DOHH2 (cell line): ENCODE results near the gene NXF1.

Source experiments
- H3F3A ChIP-seq: fragments of 200-600 bp; sonication (generic), shearing (Covaris generic); 2 replicates; pipeline ENCODE4 v1.6.0; 2016; ENCODE audit warnings: antibody characterized with exemption, mild to moderate bottlenecking; ENCODE audit not compliant: control insufficient read depth, insufficient read depth
- H3K27ac ChIP-seq: fragments of 200-600 bp; sonication (generic); 2 replicates; pipeline ENCODE4 v1.5.1; 2014; ENCODE audit warnings: low read depth, mild to moderate bottlenecking, low read length, moderate library complexity
- H3K27me3 ChIP-seq: fragments of 200-600 bp; sonication (generic); 2 replicates; pipeline ENCODE4 v1.6.1; 2014; ENCODE audit warnings: mild to moderate bottlenecking, low read length, mixed read lengths; ENCODE audit not compliant: control insufficient read depth
- H3K36me3 ChIP-seq: fragments of 200-600 bp; sonication (generic); 2 replicates; pipeline ENCODE4 v1.6.1; 2014; ENCODE audit warnings: mild to moderate bottlenecking, low read length, moderate library complexity, mixed read lengths; ENCODE audit not compliant: control insufficient read depth
- H3K4me1 ChIP-seq: fragments of 200-600 bp; sonication (generic); 2 replicates; pipeline ENCODE4 v1.6.1; 2014; ENCODE audit warnings: mild to moderate bottlenecking, low read length, mixed read lengths; ENCODE audit not compliant: control insufficient read depth
- H3K4me2 ChIP-seq: fragments of 200-600 bp; sonication (generic); 2 replicates; pipeline ENCODE4 v1.6.0; 2014; ENCODE audit warnings: mild to moderate bottlenecking, low read length, moderate library complexity
- H3K4me3 ChIP-seq: fragments of 200-600 bp; sonication (generic); 2 replicates; pipeline ENCODE4 v1.5.1; 2014; ENCODE audit warnings: mild to moderate bottlenecking, low read length, mixed read lengths
- H3K79me2 ChIP-seq: fragments of 200-600 bp; sonication (generic); 2 replicates; pipeline ENCODE4 v1.6.1; 2014; ENCODE audit warnings: mild to moderate bottlenecking, low read length, mixed read lengths; ENCODE audit not compliant: control insufficient read depth
- H3K9me2 ChIP-seq: fragments of 200-600 bp; sonication (generic); replicated peaks from 2 replicates; pipeline ENCODE4 v1.6.1; 2014; ENCODE audit warnings: mild to moderate bottlenecking, low read length, mixed read lengths; ENCODE audit not compliant: control insufficient read depth
- H3K9me3 ChIP-seq: fragments of 200-600 bp; sonication (generic); 2 replicates; pipeline ENCODE4 v1.6.1; 2014; ENCODE audit warnings: antibody characterized with exemption, low read length, mixed read lengths; ENCODE audit not compliant: control insufficient read depth, insufficient read depth
- H4K20me1 ChIP-seq: fragments of 200-600 bp; sonication (generic); 2 replicates; pipeline ENCODE4 v1.6.0; 2014; ENCODE audit warnings: low read depth, mild to moderate bottlenecking, antibody characterized with exemption, low read length, moderate library complexity; ENCODE audit not compliant: control insufficient read depth, insufficient read depth
- CTCF ChIP-seq: fragments of 200-600 bp; sonication (generic); IDR thresholded peaks from one replicate; pipeline ENCODE4 v1.5.1; 2014; ENCODE audit warnings: antibody characterized with exemption, mild to moderate bottlenecking, low read depth, low read length; ENCODE audit not compliant: poor library complexity, severe bottlenecking
- EZH2phosphoT487 ChIP-seq: fragments of 200-600 bp; sonication (generic); IDR thresholded peaks from 2 replicates; pipeline ENCODE4 v1.6.1; 2017; ENCODE audit warnings: borderline replicate concordance, mild to moderate bottlenecking, antibody characterized with exemption, low read length, moderate library complexity, mixed read lengths

The NXF1 gene

GRCh38 chr11:62801071-62801470 is 4.2 kb downstream of the NXF1 start:
- no peaks in the 10 kb centered on the region for H3K9me2 ChIP-seq
- peaks cover 9% of the 10 kb centered on the region for H4K20me1 ChIP-seq
- peaks cover 13% of the 10 kb centered on the region for H3K4me1 ChIP-seq
- TF ChIP-seq EZH2phosphoT487 (no peak), CTCF (no peak)
- no peak overlapping the region for H3K4me3 ChIP-seq
- no peaks in the 10 kb centered on the region for H3K9me3 ChIP-seq
- peaks cover 79% of the 10 kb centered on the region for H3K36me3 ChIP-seq
- H3K79me2 ChIP-seq: peaks cover 41% of the 10 kb centered on the region
- H3F3A ChIP-seq: no peaks in the 10 kb centered on the region
- H3K27me3 ChIP-seq: no peaks in the 10 kb centered on the region
- H3K4me2 ChIP-seq: no peak overlapping the region
- H3K27ac ChIP-seq: no peak overlapping the region

GRCh38 chr11:62799486-62799885 is 5.8 kb downstream of the NXF1 start:
- Histone ChIP-seq H3K36me3 (peaks cover 91% of the 10 kb centered on the region), H3K9me2 (no peaks in the 10 kb centered on the region), H3K4me1 (peaks cover 12% of the 10 kb centered on the region), H4K20me1 (peaks cover 9% of the 10 kb centered on the region), H3K27me3 (no peaks in the 10 kb centered on the region), H3K27ac (no peak overlapping the region), H3K4me2 (no peak overlapping the region), H3F3A (no peaks in the 10 kb centered on the region), H3K79me2 (peaks cover 29% of the 10 kb centered on the region), H3K9me3 (no peaks in the 10 kb centered on the region), H3K4me3 (no peak overlapping the region)
- TF ChIP-seq CTCF (no peak), EZH2phosphoT487 (no peak)

- no peaks in the 10 kb centered on the region for H3K9me2 ChIP-seq
- no peak for TF ChIP-seq CTCF
- no peak for TF ChIP-seq EZH2phosphoT487
Observed at GRCh38 chr11:62796281-62796680, 9.0 kb downstream of the NXF1 start.

More at GRCh38 chr11:62796281-62796680, 9.0 kb downstream of the NXF1 start:
- Histone ChIP-seq H3K36me3 (peaks cover 89% of the 10 kb centered on the region), H3K9me3 (no peaks in the 10 kb centered on the region), H3K79me2 (peaks cover 13% of the 10 kb centered on the region), H3K27ac (no peak overlapping the region), H3F3A (peaks cover 12% of the 10 kb centered on the region), H3K4me2 (no peak overlapping the region), H3K4me3 (no peak overlapping the region), H3K27me3 (no peaks in the 10 kb centered on the region), H4K20me1 (no peaks in the 10 kb centered on the region), H3K4me1 (peaks cover 9% of the 10 kb centered on the region)
